Measurements from ENCODE around the gene CCDC112.
A peak's percentile ranks its signal among the peaks of the same experiment; 100 is the strongest.

CCDC112 gene

DNA sequence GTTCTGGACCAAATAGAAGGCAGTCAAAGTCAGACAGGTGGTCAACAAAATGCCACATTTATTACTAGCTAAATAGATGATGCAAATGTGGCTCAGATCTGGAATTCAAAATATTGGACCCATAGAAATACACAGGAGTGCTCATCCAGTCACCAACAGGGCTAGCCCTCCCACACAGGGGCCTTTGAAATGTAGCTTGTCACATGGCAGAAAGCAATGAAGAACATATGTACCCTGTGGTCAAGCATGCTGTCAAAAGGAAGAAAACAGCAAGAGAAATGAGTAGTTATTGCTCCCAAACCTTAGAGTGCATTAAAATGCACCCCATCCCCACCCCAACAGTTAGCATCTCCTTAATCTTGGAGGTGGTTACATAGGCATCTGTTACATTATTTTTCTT lies 20.9 kb upstream of the CCDC112 start:
- DNase-seq: no peak

DNA sequence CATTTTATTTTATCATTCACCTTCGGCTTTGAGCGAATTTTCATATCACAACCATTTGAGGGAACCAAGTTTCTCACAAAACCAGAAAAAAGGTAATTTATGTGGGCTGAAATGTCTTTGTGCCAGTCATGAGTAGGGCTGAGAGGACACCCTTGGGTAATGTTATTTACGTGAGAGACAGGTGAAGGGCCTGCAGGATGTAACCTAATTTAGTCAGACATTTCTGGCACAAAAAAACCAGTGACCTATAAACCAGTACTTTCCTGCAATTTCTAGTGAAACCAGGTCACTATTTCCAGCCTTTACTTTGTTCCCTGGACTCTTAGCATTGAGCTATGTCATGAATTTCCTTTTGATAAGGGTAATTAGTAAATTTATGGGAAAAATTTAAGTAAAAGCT lies 17.2 kb upstream of the CCDC112 start:
- DNase-seq: no peak

GRCh38 chr5:115313052-115313451 lies 16.6 kb upstream of the CCDC112 start:
- no peak for DNase-seq

GRCh38 chr5:115309751-115310370 lies 13.4 kb upstream of the CCDC112 start:
- DNase-seq: peak; percentile 29 to 86

- DNase-seq: no peak
Observed at GRCh38 chr5:115308815-115309214, 12.4 kb upstream of the CCDC112 start.

- DNase-seq: no peak
Observed at GRCh38 chr5:115306011-115306536, 9.6 kb upstream of the CCDC112 start.

DNA sequence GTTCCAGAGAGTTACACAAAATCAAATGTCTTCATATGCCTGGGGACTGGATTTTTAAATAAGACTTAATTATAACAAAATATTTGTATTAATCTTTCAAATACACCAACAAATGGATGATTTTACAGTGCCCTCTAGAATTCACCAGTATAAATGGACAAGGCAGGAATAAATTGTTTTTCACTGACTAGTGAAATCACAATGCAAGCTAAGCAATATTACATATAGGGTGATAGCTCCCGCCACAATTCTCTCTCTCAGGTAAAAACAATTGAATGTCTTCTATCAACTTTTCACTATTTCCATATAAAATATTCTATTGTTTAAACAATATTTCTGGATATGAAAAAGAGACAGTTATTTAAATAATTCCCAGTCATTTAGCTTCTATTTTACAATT lies 8.0 kb upstream of the CCDC112 start:
- no peak for DNase-seq

GRCh38 chr5:115298811-115299210 lies 2.4 kb upstream of the CCDC112 start:
- DNase-seq: no peak

GRCh38 chr5:115297031-115297430 lies 577 bp upstream of the CCDC112 start:
- no peak for DNase-seq

- no peak for DNase-seq
Observed at GRCh38 chr5:115295777-115296123, 704 bp downstream of the CCDC112 start.

GRCh38 chr5:115291397-115291796 lies 5.1 kb downstream of the CCDC112 start:
- no peak for DNase-seq

GRCh38 chr5:115289104-115289503 lies 7.3 kb downstream of the CCDC112 start:
- DNase-seq: peak; percentile 29 to 43

GRCh38 chr5:115284021-115284420 lies 12.4 kb downstream of the CCDC112 start:
- DNase-seq: no peak

DNA sequence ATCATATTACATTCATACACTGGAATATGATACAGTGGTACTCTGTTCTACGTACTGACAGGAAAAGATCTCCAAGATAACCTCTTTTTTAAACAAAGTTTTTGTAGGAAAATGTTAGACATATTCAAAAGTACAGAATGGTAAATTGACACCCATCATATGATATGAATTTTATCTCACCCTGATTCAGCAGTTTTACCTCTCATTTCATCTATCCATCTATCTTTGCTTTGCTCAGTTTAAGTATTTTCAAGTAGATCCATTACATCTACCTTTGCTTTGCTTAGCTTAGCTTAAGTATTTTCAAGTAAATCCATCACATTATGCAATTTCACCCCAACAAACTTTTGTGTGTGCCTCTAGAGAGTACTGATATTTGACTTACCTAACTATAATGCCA lies 14.3 kb downstream of the CCDC112 start:
- no peak for DNase-seq

DNA sequence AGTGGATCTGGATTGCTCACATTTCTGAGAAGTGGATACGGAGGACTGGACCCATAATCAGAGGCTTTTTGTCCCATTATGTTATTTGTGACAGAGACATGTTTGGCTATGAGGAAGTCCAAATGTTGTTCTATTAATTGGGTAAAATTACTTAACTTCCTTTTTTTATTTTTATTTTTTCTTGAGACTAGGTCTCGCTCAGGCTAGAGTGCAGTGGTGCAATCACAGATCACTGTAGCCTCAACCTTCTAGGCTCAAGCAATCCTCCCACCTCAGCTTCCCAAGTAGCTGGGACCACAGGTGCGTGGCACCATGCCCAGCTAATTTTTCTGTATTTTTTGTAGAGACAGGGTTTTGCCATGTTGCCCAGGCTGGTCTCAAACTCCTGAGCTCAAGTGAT lies 21.9 kb downstream of the CCDC112 start:
- peak; percentile 44 to 66 for DNase-seq

DNA sequence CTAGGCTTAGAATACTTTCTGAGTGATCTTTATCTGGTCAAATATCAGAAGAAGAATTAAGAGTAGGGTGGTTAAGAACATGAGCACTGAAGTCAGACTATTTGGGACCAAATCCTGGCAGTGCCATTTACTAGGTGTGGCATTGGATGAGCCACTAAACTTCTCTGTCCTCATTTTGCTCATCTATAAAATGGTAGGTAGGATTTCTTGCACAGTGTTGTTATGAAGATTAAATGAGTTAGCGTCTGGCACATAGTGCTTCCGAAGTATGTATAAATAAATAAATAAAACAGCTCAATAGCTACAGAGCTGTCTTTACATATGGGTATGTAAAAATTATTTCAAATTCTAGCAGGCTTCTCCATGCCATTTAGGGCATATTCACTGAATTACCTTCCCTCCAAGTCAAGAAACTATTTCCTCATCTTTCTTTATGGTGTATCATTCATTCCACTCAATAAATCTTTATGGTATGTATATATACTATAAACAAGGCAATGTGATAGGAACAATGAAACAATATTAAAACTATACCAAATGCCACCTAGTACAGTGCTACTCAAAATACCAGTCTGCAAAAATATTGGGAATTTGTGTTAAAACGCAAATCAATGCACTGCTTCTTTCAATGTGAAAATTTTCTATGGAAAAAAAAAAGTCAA lies 24.0 kb downstream of the CCDC112 start:
- no peak for DNase-seq

DNA sequence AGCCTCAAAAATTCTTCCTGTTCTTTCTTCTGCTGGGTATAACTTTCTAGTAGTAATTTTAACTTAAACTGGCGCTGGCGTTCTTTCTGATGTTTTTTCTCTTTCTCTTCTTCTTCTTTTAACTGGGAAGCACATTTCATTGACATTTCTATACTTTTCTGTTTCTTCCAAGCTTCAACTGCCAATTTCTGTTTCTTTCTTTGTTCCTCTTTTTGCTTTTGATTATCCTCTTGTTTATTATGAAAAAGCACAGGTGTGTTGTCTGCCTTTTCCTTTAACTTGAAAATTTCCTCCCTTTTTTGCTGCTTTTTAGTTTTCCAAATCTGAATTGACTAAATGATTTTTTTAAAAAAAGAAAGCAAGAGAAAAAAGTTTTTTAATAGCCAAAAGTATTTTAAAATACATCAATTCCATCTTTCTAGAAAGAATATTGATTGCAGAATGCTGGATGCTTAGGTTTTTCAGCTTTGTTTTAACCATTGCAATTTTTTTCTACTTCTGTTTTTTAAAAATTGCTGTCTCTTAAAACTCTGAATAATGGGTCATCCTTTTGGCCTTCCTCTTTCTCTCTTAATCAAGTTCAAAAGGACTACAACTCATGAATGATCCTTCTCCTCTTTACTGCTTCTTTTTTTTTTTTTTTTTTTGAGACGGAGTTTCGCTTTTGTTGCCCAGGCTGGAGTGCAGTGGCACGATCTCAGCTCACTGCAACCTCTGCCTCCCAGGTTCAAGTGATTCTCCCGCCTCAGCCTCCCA lies 25.0 kb downstream of the CCDC112 start:
- DNase-seq: peak; percentile 52 to 66

GRCh38 chr5:115267617-115268016 lies 28.8 kb downstream of the CCDC112 start:
- no peak for DNase-seq

- DNase-seq: no peak
Observed at GRCh38 chr5:115265220-115265619, 31.2 kb downstream of the CCDC112 start.

DNA sequence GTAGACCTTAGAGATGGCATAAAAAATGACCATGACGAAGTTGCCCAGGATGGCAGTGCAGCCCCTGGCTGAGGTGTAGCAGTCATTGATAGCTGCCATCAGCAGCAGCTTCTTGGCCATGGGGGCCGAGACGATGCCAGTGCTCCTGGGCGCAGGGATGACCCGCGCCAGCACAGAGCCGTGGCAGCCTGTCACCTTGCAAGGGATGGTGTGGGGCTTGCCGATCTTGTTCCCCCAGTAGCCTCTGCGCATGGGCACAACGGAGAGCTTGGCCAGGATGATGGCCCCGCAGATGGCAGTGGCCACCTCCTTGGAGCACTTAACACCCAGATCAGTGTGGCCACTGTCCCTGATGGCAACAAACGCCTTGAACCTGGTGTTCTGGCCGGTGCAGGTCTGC lies 31.7 kb downstream of the CCDC112 start:
- DNase-seq: no peak

DNA sequence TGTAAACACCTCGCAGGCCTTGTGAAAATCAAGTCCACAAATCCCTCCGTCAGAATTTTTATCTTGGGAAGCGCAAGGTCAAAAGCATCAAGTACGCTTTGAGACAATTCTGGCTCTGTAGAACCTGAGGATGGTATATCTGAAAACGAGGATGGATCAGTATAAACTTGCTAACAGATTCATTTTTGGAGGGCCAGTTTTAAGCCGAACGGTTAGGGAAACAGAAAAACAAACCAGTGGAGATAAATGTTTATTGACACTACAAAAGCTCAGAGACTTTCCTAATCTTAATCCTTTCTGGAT lies 33.4 kb downstream of the CCDC112 start:
- DNase-seq: no peak

GRCh38 chr5:115262321-115263077 lies 34.0 kb downstream of the CCDC112 start, which contains the start of gene PGGT1B:
Gene PGGT1B, minus strand, starts transcription at chr5:115262877. Its CDS starts 26 bp downstream, at chr5:115262851.
- peak; percentile 67 to 70 for DNase-seq

DNA sequence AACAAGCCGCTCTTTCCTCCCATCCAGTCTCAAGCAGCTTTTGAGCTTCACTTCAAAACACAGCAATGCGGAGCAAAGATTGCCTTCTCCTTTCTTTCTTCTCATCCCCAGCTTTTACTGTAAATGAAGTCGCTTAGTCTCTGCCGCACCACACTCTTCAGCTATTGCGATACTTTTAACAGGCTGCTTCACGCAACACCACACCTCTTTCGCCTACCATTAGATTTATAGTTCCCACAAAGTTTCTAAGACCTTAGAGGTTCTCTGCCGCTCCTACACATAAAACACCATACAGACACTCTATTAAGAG lies 34.5 kb downstream of the CCDC112 start:
- no peak for DNase-seq

- DNase-seq: no peak
Observed at GRCh38 chr5:115260248-115260647, 36.2 kb downstream of the CCDC112 start.
